HepG2 (cell line): ENCODE data around the gene MEAF6. TPM values are rescaled to one million over a fixed set of nuclear protein-coding genes. Genes with fewer than 3 reads are reported as not detected.

Experiments used
- AKAP8 ChIP-seq: sonication (generic); formaldehyde crosslinking; IDR thresholded peaks from 2 replicates; pipeline ENCODE4 v1.5.1; 2020; ENCODE audit warnings: mild to moderate bottlenecking, missing genetic modification reagents
- BCL3 ChIP-seq: sonication (generic); formaldehyde crosslinking; IDR thresholded peaks from 2 replicates; pipeline ENCODE4 v1.5.1; 2020; ENCODE audit warnings: mild to moderate bottlenecking, missing genetic modification reagents, moderate library complexity
- CSRNP1 ChIP-seq: sonication (generic); formaldehyde crosslinking; IDR thresholded peaks from 2 replicates; pipeline ENCODE4 v1.8.1; 2023; ENCODE audit warnings: mild to moderate bottlenecking, missing genetic modification reagents
- IKZF4 ChIP-seq: sonication (generic); formaldehyde crosslinking; IDR thresholded peaks from 2 replicates; pipeline ENCODE4 v1.5.1; 2020; ENCODE audit warnings: borderline replicate concordance, mild to moderate bottlenecking, low read depth, missing genetic modification reagents; ENCODE audit errors: not compliant biosample characterization
- JUND ChIP-seq: sonication (generic); formaldehyde crosslinking; IDR thresholded peaks from 2 replicates; pipeline ENCODE4 v1.8.0; 2022; ENCODE audit warnings: mild to moderate bottlenecking, missing genetic modification reagents
- MEIS1 ChIP-seq: sonication (generic); formaldehyde crosslinking; IDR thresholded peaks from 2 replicates; pipeline ENCODE4 v1.9.0; 2021; ENCODE audit warnings: mild to moderate bottlenecking, missing genetic modification reagents, moderate library complexity, borderline replicate concordance
- MYPOP ChIP-seq: sonication (generic); formaldehyde crosslinking; IDR thresholded peaks from 2 replicates; pipeline ENCODE4 v1.8.1; 2023; ENCODE audit warnings: mild to moderate bottlenecking, moderate library complexity, missing genetic modification reagents
- ZBTB38 ChIP-seq: sonication (generic); formaldehyde crosslinking; IDR thresholded peaks from 2 replicates; pipeline ENCODE4 v1.5.1; 2020; ENCODE audit warnings: mild to moderate bottlenecking, missing genetic modification reagents
- ZNF451 ChIP-seq: sonication (generic); formaldehyde crosslinking; IDR thresholded peaks from 2 replicates; pipeline ENCODE4 v1.5.0; 2020; ENCODE audit warnings: mild to moderate bottlenecking, missing genetic modification reagents
- ZNF501 ChIP-seq: sonication (generic); formaldehyde crosslinking; IDR thresholded peaks from 2 replicates; pipeline ENCODE4 v1.5.1; 2020; ENCODE audit warnings: mild to moderate bottlenecking, moderate library complexity, missing genetic modification reagents
- ZNF547 ChIP-seq: sonication (generic); formaldehyde crosslinking; IDR thresholded peaks from 2 replicates; pipeline ENCODE4 v1.5.1; 2020; ENCODE audit warnings: mild to moderate bottlenecking, missing genetic modification reagents
- ZNF598 ChIP-seq: sonication (generic); formaldehyde crosslinking; IDR thresholded peaks from 2 replicates; pipeline ENCODE4 v1.5.1; 2020; ENCODE audit warnings: mild to moderate bottlenecking, missing genetic modification reagents, borderline replicate concordance
- ZNF687 ChIP-seq: sonication (generic); formaldehyde crosslinking; IDR thresholded peaks from 2 replicates; pipeline ENCODE4 v1.5.1; 2020; ENCODE audit warnings: mild to moderate bottlenecking, missing genetic modification reagents, moderate library complexity
- polyA plus RNA-seq, 8 experiments: library from polyadenylated mRNA; depleted of rRNA in 3 of 8; stranded (reverse) in 7 of 8; unstranded in 1 of 8; fragments of >200 nt; fragmentation: Illumina TruSeq in 4 of 8; extraction: Trizol in 4 of 8; gene quantifications; 2 replicates each; pipeline versions ENCODE4 v1.2.1 to v1.2.3, GENCODE V29; 2011 to 2016; ENCODE audit warnings: low read depth in 4 of 8, missing spikeins in 1 of 8, mixed read lengths in 1 of 8; ENCODE audit not compliant: insufficient read depth in 1 of 8
- total RNA-seq, 5 experiments: library from RNA; depleted of rRNA; stranded (reverse); fragments of >200 nt; fragmentation: Illumina TruSeq; extraction: Trizol; gene quantifications; 2 replicates each; pipeline ENCODE4 v1.2.3, GENCODE V29; 2016; ENCODE audit warnings: low read depth in 1 of 5
- TF ChIP-seq, protein P1 (sequence below): sonication (generic); formaldehyde crosslinking; conservative IDR thresholded peaks from 2 replicates; pipeline ENCODE4 v1.4.0; 2020; ENCODE audit warnings: mild to moderate bottlenecking, missing genetic modification reagents, moderate library complexity

Gene MEAF6
- total and polyA plus RNA-seq, 2 of the 13 experiments (the other 11 are each of a cell fraction or from before 2014, with no cell fraction given) = 29.5 to 45.6 TPM

DNA sequence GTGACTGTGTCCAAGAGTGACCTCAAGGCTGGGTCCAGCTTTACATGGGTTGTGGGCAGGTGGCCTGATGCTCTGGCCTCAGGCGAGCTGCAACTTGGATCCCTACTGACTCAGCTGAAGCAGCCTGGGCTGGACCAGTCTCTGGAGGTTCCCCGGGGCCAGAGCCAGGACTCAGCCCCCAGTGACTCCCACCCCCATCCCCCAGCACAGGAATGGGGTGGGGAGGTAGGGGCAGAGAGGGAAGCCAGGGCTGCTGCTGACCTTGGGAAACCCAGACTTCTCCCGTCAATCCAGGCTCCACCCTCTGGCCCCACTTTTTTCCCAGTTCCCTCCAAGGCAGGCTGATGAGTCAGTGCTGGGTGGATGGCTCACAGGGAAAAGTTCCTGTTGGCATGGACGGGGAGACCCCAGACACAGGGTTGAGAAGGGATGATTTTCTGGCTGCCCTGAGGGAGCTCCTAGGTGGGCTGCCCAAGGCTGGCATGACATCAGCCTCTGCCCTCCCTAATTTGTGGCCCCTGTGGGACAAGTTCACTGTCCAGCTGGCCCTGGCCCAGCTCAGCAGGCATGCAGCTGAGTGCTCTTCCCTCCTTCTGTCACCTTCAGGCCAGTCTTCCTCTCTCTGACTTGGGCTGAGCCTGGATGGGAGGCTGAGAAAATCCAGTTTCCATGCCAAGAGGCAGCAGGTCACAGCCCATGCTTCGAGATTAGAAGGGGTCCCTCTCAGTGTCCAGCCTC lies 37.9 kb downstream of the MEAF6 start (continued):
- TF ChIP-seq ZNF687 (CRISPR knock-in tag) (peak; percentile 58), ZNF598 (CRISPR knock-in tag) (0 out of 2 replicates have a peak, but pooled peaks have one; percentile 59), BCL3 (CRISPR knock-in tag) (peak; percentile 71; the same call in 1 of the 2 replicates), AKAP8 (peak; percentile 19; the same call in 1 of the 2 replicates), ZNF451 (CRISPR knock-in tag) (no peak), MYPOP (CRISPR knock-in tag) (peak; percentile 15; the same call in 1 of the 2 replicates), ZNF501 (CRISPR knock-in tag) (peak; percentile 66), IKZF4 (CRISPR knock-in tag) (peak; percentile 71), ZNF547 (peak; percentile 86; the same call in 1 of the 2 replicates), JUND (CRISPR knock-in tag) (peak; percentile 18; the same call in 1 of the 2 replicates), ZBTB38 (CRISPR knock-in tag) (0 out of 2 replicates have a peak, but pooled peaks have one; percentile 26), CSRNP1 (CRISPR knock-in tag) (0 out of 2 replicates have a peak, but pooled peaks have one; percentile 23), MEIS1 (CRISPR knock-in tag) (peak; percentile 61; the same call in 1 of the 2 replicates)
- TF ChIP-seq, protein P1, sequence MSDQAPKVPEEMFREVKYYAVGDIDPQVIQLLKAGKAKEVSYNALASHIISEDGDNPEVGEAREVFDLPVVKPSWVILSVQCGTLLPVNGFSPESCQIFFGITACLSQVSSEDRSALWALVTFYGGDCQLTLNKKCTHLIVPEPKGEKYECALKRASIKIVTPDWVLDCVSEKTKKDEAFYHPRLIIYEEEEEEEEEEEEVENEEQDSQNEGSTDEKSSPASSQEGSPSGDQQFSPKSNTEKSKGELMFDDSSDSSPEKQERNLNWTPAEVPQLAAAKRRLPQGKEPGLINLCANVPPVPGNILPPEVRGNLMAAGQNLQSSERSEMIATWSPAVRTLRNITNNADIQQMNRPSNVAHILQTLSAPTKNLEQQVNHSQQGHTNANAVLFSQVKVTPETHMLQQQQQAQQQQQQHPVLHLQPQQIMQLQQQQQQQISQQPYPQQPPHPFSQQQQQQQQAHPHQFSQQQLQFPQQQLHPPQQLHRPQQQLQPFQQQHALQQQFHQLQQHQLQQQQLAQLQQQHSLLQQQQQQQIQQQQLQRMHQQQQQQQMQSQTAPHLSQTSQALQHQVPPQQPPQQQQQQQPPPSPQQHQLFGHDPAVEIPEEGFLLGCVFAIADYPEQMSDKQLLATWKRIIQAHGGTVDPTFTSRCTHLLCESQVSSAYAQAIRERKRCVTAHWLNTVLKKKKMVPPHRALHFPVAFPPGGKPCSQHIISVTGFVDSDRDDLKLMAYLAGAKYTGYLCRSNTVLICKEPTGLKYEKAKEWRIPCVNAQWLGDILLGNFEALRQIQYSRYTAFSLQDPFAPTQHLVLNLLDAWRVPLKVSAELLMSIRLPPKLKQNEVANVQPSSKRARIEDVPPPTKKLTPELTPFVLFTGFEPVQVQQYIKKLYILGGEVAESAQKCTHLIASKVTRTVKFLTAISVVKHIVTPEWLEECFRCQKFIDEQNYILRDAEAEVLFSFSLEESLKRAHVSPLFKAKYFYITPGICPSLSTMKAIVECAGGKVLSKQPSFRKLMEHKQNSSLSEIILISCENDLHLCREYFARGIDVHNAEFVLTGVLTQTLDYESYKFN (CRISPR knock-in tag) = peak; percentile 5; the same call in 1 of the 2 replicates
